ENCODE measurements around the gene PDE4B. TPM values are rescaled to one million over a fixed set of nuclear protein-coding genes. Genes with fewer than 3 reads are reported as not detected.
A peak's percentile ranks its signal among the peaks of the same experiment; 100 is the strongest.

The PDE4B gene
- total RNA-seq, 1 experiment from 2014 or later: 3.3 TPM

DNA sequence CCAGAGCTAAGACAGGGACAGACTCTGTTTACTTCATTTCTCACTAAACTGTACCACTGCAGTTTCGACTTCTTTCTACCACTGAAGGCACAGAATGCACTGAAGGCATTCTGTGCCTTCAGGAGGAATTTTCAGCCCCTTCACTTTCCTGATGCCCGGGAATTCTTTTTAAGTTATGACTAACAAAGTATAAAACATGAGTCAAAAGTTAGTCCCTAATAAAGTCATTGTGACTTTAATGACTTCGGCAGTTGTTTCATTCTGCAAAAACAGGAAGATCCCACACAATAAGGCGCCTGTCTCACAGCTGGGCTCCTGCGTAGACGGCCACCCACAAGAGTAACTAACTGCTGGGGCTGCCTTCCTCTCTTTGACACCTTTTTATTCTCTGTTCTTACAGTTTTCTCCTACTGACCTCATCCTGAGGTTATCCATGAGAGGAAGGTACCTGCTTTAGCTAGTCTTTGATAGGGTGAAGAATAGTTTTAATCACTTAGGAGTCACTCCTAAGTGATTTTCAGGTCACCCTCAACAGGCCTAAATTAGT, 557.4 kb downstream of the PDE4B start:
- DNase-seq (ENCODE audit: unreplicated experiment): no peak
- CTCF ChIA-PET: interaction anchor here (0.9 to 3.5 kb wide), 6 partner anchors 14 to 96 kb away, joined by 3 to 13 read pairs (median 3); no protein-coding TSS in a partner anchor
- BruUV-seq (replicated peaks): no TSS peak
- no peak for TF ChIP-seq CTCF (IDR thresholded peaks at IDR 0.05; ENCODE audit: unreplicated experiment)
- H3K27me3 Mint-ChIP-seq (ENCODE audit: insufficient read depth, unreplicated experiment): no peaks in the 10 kb centered on the region
- peak overlapping the region; percentile 36 for H3K27ac Mint-ChIP-seq (ENCODE audit: low read depth, unreplicated experiment)
- H3K4me3 Mint-ChIP-seq (ENCODE audit: unreplicated experiment): no peak overlapping the region
- H3K4me1 Mint-ChIP-seq (ENCODE audit: insufficient read depth, unreplicated experiment): peaks cover 56% of the 10 kb centered on the region
- H3K9me3 Mint-ChIP-seq (ENCODE audit: unreplicated experiment): no peaks in the 10 kb centered on the region
- H3K36me3 Mint-ChIP-seq (ENCODE audit: insufficient read depth, unreplicated experiment): no peaks in the 10 kb centered on the region
- POLR2A ChIA-PET: interaction anchor here (0.7 to 2.5 kb wide), 7 partner anchors 8 to 89 kb away, joined by 3 to 16 read pairs (median 4); no protein-coding TSS in a partner anchor
- intact Hi-C loops (cut with micrococcal nuclease): no loop called here

DNA sequence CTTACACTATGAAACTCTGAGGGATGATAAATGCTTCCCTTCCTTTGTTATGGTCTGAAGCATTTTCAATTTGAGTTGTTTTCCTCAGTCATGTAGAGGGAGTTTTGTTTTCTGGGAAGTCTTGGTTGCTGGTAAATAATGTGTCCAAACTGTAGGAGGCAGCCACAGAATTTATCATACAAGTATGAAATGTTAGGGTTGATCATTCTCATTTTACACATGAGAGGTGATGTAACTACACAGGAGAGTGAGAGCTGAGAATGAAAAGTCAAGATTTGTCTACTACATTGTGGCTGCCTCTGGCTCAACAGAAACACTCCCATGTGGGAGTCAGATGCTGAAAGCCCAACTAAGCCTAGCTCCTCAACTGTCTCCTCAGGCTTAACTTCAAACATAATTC, 558.8 kb downstream of the PDE4B start:
- DNase-seq (ENCODE audit: unreplicated experiment): no peak
- no peak overlapping the region for H3K4me3 Mint-ChIP-seq (ENCODE audit: unreplicated experiment)
- H3K4me1 Mint-ChIP-seq (ENCODE audit: insufficient read depth, unreplicated experiment): peaks cover 52% of the 10 kb centered on the region
- peaks cover 5% of the 10 kb centered on the region for H3K36me3 Mint-ChIP-seq (ENCODE audit: insufficient read depth, unreplicated experiment)
- ChIA-PET POLR2A (interaction anchor here (0.6 to 2.5 kb wide), 3 partner anchors 19 to 402 kb away, joined by 3 to 16 read pairs (median 3); no protein-coding TSS in a partner anchor), CTCF (interaction anchor here (0.6 to 3.5 kb wide), 5 partner anchors 16 to 190 kb away, joined by 3 to 13 read pairs (median 3); no protein-coding TSS in a partner anchor)
- intact Hi-C loops (cut with micrococcal nuclease): no loop called here
- H3K9me3 Mint-ChIP-seq (ENCODE audit: unreplicated experiment): no peaks in the 10 kb centered on the region
- no TSS peak for BruUV-seq (replicated peaks)
- no peak overlapping the region for H3K27ac Mint-ChIP-seq (ENCODE audit: low read depth, unreplicated experiment)
- TF ChIP-seq CTCF (IDR thresholded peaks at IDR 0.05; ENCODE audit: unreplicated experiment): no peak
- H3K27me3 Mint-ChIP-seq (ENCODE audit: insufficient read depth, unreplicated experiment): no peaks in the 10 kb centered on the region

DNA sequence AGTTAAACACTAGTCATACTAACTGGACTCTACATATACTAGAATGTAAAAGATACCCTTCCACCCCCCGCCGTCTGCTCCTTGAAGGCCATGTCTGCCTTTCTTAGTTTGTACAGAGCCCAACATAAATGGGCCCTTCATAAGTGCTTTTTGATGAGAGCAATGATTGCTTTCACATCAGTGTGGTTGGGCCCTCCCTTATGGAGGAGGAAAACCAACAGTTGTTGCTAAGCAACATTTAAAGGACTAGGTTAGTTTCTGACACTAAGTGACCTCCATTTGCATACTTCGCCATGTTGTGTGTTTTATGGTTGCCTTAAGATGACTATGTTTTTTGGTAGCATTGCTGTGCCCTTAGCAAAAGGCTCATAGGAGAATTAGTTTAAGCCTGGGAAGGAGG, 559.2 kb downstream of the PDE4B start:
- POLR2A ChIA-PET: interaction anchor here (0.6 to 2.7 kb wide), 3 partner anchors 8 to 401 kb away, joined by 3 to 11 read pairs (median 3); no protein-coding TSS in a partner anchor
- DNase-seq (ENCODE audit: unreplicated experiment): no peak
- H3K36me3 Mint-ChIP-seq (ENCODE audit: insufficient read depth, unreplicated experiment): peaks cover 5% of the 10 kb centered on the region
- no TSS peak for BruUV-seq (replicated peaks)
- no peak overlapping the region for H3K4me3 Mint-ChIP-seq (ENCODE audit: unreplicated experiment)
- TF ChIP-seq CTCF (IDR thresholded peaks at IDR 0.05; ENCODE audit: unreplicated experiment): no peak
- H3K4me1 Mint-ChIP-seq (ENCODE audit: insufficient read depth, unreplicated experiment): peaks cover 49% of the 10 kb centered on the region
- no peaks in the 10 kb centered on the region for H3K27me3 Mint-ChIP-seq (ENCODE audit: insufficient read depth, unreplicated experiment)
- intact Hi-C loops (cut with micrococcal nuclease): no loop called here
- CTCF ChIA-PET: interaction anchor here (0.6 to 3.5 kb wide), 4 partner anchors 18 to 189 kb away, joined by 3 to 13 read pairs (median 7); no protein-coding TSS in a partner anchor
- no peaks in the 10 kb centered on the region for H3K9me3 Mint-ChIP-seq (ENCODE audit: unreplicated experiment)
- no peak overlapping the region for H3K27ac Mint-ChIP-seq (ENCODE audit: low read depth, unreplicated experiment)

DNA sequence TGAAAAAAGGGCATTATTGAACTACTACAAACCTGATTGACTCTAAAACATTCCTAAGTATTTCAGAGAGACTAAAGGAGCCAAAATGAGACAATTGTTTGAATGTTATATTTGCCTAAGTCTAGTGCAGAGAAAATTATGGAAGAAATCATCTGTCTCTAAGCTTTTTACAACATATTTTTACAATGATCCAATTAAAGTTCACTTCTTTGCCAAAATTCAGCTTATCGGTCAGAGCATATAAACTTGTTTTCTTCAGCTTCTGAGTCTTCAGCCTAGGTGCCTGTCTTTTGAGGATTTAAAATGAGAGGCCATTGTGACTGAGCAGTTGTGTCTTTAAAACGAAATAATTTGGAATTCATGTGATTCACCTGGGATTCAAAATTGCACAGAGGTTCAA, 560.1 kb downstream of the PDE4B start:
- no peak for DNase-seq (ENCODE audit: unreplicated experiment)
- CTCF ChIA-PET: interaction anchor here (0.6 to 3.5 kb wide), 6 partner anchors 10 to 1627 kb away, joined by 3 to 15 read pairs (median 8); no protein-coding TSS in a partner anchor
- Mint-ChIP-seq H3K9me3 (ENCODE audit: unreplicated experiment) (no peaks in the 10 kb centered on the region), H3K27ac (ENCODE audit: low read depth, unreplicated experiment) (no peak overlapping the region), H3K36me3 (ENCODE audit: insufficient read depth, unreplicated experiment) (peaks cover 12% of the 10 kb centered on the region), H3K27me3 (ENCODE audit: insufficient read depth, unreplicated experiment) (no peaks in the 10 kb centered on the region), H3K4me1 (ENCODE audit: insufficient read depth, unreplicated experiment) (peaks cover 49% of the 10 kb centered on the region), H3K4me3 (ENCODE audit: unreplicated experiment) (no peak overlapping the region)
- TF ChIP-seq CTCF (IDR thresholded peaks at IDR 0.05; ENCODE audit: unreplicated experiment): no peak
- POLR2A ChIA-PET: interaction anchor here (2.2 to 2.7 kb wide), 2 partner anchors 9 to 21 kb away, joined by 11 to 12 read pairs; no protein-coding TSS in a partner anchor
- intact Hi-C loops (cut with micrococcal nuclease): no loop called here
- BruUV-seq (replicated peaks): no TSS peak

All from MCF 10A (cell line).